NCI-H1105 (cell line): ENCODE measurements around the gene MUCL3.
"Not testable (repeated sequence)": the region's sequence is repeated elsewhere in the genome, so short reads cannot be mapped to it uniquely, and the experiment has no call there.

Experiments
- DNase-seq: peaks from one replicate; lab custom pipeline; 2025; lab: John Stamatoyannopoulos, UW

Gene MUCL3

DNA sequence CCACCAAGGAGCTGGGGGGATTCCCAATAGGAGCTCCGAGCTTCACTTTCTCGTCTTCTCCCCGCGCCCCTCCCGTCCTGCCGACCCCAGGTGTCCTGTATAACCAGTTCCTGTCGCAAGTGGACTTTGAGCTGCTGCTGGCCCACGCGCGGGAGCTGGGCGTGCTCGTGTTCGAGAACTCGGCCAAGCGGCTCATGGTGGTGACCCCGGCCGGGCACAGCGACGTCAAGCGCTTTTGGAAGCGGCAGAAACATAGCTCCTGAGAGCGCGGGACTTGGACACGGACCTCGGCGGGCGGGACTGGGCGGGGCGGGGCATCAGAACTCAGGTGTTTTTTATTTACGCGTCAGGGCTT is 27.1 kb upstream of the MUCL3 start:
- DNase-seq, result no peak

DNA sequence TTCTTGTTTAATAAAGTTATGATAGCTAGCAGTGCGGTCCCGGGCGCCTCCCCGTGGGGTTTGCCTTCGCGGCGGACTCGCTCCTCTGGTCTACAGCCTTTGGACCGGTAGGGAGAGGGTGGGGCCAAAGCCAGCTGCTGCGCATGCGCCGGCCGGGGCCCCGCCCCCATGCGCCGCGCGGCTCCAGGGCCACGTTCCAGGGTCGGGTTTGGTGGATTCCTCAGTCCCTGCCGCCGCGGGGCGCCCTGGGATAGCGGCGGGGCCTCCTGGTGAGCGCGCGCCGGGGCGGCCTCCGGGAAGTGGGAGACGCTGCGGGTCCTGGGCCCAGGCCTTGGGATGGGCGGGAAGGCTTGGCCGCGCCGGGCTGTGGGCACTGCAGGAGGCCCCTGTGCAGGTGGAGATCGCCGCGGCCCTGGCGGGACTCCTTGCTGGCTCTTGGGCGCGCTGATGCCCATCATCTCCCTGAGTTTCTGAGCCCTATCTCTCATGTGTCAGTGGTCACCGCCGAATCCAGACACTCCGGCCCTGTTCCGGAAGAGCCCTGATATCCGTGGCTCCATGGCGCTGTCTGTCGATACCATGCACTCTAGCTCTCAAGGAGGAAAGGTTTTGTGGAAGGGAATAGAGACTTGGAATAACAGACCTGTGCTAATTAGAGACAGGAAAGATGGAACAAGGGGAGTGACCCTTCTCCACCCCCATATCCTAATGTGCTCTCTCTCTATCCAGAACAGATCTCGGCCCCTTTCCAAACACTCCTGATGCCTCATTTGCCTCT is 26.5 kb upstream of the MUCL3 start, which contains the start of gene VARS2:
Gene VARS2, plus strand, starts transcription at position 163 of the 778 bp plus-strand sequence. Its CDS starts 599 bp downstream, at position 762.
- DNase-seq, result peak; percentile 87

DNA sequence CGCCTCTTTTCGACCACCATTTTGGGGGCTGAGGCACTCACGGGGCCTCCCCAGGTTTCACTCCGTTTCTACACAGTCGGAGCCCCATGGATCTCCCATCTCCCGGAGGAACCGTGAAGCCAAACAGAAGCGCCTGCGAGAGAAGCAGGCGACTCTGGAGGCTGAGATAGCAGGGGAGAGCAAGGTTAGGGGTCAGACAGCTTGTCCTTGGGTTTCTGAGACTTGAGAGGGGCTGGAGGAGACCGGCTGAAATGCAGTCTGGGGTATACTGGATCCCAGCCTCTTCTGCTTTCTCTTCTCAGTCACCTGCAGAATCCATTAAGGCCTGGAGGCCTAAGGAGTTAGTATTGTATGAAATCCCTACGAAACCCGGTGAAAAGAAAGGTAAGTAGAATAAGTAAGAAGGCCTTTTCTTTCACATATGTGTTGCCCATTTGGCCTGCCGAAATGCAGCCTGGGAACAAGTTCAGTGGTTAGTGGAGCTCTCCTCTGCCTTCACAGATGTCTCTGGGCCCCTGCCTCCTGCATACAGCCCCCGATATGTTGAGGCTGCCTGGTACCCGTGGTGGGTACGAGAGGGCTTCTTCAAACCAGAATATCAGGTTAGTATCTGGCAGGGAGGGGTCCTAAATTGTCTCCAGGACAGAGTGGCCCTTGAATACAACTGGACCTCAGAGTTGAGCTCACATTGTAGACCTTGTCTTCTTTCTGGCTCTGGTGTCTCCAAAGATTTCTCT is 25.8 kb upstream of the MUCL3 start:
- no peak for DNase-seq

DNA sequence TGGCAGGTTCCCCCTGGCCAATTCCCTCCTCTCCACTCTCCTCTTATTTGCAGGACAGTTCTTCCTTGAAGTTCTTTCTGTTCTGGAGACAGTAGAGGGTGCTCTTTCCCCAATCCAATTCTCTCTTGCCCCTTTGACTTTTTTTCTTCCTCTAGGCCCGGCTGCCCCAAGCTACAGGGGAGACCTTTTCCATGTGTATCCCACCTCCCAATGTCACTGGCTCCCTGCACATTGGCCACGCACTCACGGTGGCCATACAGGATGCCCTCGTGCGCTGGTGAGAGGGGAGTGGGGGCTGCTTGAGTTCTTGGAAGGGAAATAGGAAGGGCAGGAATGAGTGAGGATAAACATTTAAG is 25.2 kb upstream of the MUCL3 start:
- DNase-seq, result peak; percentile 27

DNA sequence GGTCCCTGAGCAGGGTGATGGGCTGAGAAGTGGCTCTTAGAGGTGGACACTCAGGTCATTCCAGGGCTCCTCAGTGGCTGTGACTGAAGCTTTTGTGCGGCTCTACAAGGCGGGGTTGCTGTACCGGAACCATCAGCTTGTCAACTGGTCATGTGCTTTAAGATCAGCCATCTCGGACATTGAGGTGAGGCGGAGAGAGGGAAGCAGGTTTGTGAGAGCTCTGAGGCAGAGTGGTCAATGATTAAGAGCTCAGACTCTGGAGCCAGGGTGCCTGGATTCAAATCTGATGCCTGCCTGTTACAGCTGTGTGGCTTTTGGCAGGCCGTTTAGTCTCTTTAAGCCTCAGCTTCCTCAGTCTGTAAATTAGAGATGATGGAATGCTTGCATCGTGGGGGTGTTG is 23.7 kb upstream of the MUCL3 start:
- no peak for DNase-seq

DNA sequence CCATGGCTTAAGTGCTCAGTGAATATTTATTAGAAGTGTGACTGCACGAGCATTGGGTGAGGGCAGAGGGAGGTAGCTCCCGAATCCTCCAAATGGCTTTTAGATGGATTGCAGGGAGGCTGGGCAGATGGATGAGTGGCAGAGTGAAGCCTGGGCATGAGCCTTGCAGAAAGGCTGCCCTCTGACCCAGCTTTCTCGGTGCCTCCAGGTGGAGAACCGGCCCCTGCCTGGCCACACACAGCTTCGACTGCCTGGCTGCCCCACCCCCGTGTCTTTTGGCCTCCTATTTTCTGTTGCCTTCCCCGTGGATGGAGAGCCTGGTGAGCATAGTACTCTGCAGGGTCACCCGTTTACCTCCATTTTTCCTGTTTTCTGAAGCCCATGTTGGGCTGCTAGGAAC is 23.3 kb upstream of the MUCL3 start:
- DNase-seq, result no peak

DNA sequence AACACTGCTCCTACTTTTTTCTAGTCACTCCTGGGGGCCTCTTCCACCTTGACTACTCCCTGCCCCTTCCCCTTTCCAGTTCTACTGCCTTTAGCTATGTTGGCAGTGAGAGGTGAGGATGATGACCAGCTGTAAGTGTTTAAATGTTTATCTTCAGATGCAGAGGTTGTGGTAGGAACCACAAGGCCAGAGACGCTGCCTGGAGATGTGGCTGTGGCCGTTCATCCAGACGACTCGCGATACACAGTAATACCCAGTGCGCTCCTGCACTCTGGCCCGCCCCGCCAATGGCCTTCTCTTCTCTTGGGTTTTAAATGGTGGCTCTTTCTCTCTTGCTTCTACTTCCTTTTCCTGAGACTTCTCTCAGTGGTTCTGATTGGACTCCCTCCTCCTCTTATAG is 22.1 kb upstream of the MUCL3 start:
- no peak for DNase-seq

DNA sequence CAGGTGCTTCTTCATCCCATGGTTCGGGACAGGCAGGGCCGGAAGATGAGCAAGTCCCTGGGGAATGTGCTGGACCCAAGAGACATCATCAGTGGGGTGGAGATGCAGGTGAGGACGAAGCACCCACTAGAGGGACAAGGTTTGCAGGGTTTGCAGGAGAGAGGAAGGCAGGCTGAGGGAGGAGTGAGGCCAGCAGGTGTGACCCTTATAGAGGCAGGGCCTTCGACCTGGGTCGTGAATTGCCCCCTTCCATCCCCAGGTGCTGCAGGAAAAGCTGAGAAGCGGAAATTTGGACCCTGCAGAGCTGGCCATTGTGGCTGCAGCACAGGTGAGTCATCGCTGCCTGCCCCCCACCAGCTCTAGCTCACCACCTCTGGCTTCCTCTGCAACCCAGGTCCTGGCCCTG is 18.3 kb upstream of the MUCL3 start:
- no peak for DNase-seq

DNA sequence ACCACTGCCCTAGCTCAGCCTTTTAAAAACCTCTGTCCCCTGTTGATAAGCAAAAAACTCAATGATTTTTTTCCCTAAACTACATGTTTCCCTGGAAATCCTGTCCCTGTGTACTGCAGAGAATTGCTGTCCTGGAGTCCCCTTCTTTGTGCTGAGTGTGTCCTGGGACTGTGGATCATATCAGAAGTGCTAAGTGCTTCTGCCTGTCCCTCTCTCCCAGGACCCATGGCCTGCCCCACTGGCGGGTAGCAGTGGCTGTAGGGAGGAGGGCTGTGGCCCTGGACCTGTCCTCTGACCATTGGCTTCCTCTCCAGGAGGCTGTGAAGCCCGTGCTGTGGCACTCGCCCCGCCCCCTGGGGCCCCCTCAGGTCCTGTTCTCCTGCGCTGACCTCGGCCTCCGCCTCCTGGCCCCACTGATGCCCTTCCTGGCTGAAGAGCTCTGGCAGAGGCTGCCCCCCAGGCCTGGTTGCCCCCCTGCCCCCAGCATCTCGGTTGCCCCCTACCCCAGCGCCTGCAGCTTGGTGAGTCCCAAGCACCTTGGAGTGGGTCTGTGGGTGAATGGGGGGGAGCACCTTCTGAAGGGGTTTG is 16.6 kb upstream of the MUCL3 start:
- not testable (repeated sequence) for DNase-seq

DNA sequence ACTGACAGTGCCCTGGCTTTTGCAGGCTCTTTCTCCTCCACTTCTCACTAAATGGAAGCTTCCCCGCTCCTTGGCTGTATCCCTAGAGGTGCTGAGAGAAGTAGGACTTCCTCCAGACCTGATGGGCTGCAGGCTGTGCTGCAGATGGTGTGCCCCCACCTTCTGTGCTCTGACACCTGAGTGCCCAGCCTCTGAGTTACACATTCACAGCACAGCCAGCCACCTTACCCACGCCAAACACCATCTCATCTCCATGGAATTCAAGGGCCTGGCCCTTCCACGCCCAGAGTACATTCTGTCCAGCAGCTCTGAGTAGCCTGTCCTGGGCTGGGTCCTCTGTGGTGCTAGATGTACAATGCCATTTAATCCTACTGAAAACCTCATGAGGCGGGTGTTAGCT is 14.1 kb upstream of the MUCL3 start:
- DNase-seq, result no peak

DNA sequence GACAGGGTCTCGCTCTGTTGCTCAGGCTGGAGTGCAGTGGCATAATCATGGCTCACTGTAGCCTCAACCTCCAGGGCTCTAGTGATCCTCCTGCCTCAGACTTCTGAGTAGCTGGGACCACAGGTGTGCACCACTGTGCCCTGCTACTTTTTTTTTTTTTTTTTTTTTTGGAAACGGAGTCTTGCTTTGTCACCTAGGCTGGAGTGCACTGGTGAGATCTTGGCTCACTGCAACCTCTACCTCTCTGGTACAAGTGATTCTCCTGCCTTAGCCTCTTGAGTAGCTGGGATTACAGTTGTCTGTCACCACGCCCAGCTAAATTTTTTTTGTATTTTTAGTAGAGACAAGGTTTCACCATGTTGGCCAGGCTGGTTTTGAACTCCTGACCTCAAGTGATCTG is 13.7 kb upstream of the MUCL3 start:
- not testable (repeated sequence) for DNase-seq

DNA sequence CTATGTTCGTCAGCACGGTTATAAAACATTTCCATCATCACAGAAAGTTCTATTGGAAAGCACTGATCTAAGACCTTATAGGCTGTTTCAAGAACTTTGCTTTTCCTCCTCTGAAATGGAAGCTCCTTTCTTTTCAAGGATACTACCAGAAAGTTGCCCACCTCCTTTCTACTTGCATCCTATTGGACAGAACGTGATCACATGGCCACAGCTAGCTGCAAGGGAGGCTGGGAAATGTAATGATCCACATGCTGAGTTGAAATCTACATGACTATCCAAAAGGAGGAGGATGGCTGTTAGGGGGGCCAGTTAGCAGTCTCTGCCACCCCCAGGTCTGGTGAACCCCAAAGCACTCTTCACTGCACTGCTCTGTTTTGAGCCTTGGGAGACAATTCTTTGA is 12.1 kb upstream of the MUCL3 start:
- no peak for DNase-seq

DNA sequence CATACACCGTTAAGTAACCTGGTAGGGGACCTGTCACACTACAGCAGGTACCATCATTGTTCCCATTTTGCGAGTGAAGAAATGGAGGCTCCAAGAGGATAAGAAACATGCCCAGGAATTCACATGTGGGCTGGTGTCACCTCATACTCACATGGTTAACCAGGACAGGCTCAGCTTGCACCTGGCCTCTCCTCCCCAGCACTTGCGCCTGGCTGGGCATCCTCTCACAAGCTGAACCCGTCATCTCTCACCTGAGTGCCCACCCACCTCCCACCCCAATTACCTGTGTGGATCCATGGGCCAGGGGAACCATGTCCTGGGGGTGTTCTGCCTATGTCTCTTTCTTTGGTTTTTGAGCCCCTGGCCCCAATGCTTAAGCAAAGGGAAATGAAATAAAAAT is 10.3 kb upstream of the MUCL3 start:
- DNase-seq, result no peak

DNA sequence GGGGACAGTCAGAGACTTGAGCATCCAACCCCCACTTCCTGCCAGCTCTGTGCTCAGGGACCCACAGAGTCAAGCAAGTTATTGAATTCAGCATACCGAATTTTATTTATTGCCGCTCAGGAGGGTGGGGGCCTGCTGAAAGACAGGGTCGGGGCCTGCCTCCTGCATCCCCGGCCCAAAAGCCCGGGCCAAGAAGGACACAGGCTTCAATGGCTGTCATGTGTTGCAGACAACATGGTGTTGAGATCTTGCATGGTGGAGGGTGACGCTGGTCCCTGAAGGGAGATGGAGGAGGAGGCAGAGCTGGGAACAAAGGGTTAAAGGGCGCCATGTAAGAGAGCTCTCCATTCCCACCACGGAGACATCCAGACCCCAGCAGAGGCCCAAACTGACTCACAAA is 9.5 kb upstream of the MUCL3 start:
- no peak for DNase-seq

DNA sequence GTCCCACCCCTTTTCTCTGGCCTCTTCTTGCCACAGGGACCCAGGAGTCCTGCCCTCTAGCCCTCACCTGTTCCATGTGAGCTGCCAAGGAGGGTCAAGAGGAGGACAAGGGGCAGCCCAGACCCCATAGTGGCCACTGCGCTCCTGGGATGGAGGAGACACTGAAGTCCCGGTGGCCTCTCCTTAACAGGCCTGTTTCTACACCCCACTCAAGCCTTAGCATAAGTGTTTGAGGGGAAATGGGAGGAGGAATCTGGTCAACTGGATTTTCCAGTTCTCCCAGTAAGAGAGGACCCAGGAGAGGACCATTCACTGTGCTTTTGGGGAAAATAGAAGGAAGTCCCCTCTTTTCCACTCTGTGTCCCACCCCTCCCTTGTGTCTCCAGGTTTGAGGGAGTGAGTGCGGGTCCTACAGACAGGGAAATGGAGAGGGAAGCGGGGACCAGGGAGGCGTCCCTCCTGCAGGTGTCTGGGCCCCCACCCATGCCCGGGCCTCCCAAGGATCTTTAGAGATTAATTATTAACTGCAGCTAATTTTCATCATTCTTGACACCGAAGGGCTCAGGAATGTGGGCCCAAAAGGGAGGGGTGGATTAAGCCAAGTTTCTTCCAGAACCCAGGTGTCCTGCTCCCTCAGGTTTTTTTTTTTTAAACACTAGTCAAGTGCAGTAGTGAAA is 8.7 kb upstream of the MUCL3 start, which contains the start of gene SFTA2:
Gene SFTA2, minus strand, starts transcription at position 202 of the 677 bp plus-strand sequence. Its CDS starts 74 bp downstream, at position 128.
- no peak for DNase-seq

DNA sequence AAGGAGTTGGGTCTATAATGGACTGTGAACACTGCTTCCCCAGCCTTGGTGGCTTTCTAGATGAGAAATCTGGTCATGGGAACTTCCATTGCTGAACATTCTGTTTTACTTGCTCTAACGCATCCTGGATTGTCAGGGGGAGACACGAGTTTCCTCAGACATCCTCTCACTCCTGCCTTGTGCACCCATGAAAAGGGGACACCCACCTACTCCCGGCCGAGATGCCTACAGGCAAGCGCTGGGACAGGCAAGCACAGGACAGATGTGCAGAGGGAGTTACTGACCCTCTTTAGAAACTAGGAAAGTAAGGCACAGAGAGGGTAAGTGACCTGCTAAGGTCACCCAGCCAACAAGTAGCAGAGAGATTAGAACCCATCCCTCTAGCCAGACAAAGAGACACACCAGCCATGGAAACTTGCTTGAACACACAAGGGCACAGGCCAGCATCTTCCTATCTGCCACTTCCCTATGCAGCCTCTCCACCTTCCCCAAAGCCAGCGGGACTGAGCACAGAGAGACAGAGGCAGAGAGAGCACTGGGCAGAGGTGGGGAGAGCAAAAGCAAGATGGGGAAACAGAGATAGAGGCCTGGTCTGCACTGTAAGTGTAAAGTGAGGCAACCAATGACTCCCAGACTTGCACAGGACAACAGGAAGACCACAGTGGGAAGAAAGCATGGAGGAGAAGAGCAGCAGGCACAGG is 8.0 kb upstream of the MUCL3 start:
- DNase-seq, result no peak

DNA sequence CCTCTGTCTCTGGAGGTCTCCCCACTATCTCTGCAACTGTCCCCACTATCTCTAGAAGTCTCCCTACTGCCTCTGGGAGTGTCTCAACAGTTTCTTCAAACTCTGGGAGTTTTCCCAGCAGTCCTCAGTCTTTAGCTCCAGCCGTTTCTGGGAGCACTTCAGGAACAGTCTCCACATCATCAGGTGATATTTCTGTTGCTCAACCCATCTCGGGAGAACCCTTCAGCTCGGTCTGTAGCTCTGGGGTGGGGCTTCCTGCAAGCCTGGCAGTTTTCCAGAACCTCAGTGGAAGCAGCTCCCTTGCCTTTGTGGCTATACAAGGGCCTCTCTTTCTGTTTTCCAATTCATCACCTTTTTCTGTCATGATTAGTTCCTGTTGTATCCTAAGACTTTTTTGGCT is 5.8 kb upstream of the MUCL3 start:
- no peak for DNase-seq

DNA sequence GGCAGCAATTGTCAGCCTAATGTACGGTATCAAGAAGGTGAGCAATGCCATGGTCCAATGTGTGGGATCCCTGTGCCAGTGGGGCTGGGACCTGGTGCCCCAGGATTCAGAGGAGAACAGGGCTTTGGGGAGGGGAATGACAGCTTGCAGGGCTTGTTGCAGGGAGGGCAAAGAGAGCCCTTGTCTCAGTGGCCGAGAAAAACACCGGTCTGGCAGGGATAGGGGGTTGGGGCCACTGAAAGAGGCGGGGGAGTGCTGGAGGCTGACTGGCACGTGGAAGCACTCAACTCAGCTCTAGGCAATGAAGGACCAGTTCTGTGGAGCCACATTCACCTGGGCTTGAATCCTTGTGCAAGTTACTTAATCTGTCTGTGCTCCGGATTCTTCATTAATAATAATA is 3.5 kb upstream of the MUCL3 start:
- no peak for DNase-seq

DNA sequence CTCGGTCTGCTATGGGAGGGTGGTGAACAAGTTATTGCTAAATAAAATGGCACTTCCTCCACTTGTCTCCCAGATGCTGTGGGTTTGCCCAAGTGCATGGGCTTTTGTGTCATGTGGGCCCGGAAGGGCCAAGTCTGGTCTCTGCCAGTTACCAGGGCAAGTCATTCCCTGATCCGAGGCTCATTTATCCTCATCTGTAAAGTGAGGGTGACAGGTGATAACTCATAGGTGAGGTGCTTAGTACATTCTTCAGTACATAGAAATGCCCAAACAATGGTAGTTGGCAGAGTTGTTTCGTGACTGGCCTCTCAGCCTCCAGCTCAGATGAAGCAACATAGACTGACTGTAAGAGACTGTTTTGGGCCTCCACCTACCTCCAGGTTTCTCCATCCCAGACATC is 2.0 kb upstream of the MUCL3 start:
- no peak for DNase-seq

DNA sequence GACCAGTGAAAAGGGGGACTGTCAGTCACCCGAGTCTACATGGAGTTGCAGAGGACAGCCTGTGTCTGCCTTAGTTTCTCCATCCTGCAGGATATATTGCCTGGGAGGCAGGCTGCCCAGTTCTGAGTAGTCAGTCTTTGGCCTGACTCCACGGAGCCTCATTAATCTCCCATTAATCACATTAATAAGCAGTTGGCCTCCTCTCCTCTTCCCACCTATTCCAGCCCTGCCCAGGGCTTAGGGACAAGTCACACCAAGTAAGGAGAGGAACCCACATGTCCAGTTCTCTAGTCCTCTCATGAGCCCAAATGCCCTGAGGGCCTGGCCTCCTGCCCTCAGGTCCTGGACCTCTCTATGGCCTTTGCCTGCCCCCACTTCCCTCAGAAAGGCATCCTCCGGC is 1.3 kb upstream of the MUCL3 start:
- no peak for DNase-seq

DNA sequence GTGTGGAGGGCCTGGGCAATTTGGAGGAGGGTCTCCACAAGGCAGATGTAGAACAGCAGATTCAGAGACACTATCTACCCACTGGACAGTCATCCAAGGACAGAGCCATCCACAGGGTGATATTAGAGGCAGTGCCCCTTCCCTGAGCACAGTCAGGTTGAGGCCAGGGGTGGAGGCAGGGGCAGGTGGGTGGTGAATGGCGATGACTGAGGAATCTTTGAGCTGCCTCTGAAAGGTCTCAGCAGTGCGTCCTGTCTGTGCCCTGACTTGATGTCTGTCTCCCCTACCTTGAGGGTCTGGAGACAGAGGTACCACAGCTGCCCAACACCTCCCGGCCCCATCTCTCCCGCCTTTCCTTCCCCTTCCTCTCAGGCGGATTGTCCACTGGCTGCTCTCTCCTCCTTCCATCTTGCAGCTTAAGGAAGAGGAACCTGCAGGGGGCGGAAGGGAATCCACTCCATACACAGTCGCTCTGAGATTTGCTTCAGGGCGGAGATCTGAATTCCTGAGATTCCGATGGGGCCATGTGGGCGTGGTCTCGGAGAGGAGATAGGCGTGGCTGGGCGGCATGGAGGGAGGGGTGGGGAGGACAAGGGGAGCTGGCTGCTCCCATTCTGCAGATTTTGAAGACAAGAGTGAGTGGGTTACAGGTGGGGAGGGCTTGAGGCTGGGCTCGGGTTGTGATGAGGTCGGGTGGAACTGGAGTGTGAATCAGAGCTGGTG is 1.7 kb downstream of the MUCL3 start:
- no peak for DNase-seq
